Parathyroid adenoma (tissue), 2 donors: Measurements from ENCODE around the gene FBXO42.
"Not testable (repeated sequence)": the region's sequence is repeated elsewhere in the genome, so short reads cannot be mapped to it uniquely, and the experiment has no call there.

Source experiments
- H2AFZ ChIP-seq: fragments of 300-600 bp; sonication (generic); one replicate; pipeline ENCODE4 v1.7.0; 2017; ENCODE audit warnings: antibody characterized with exemption, mild to moderate bottlenecking
- H3K27ac ChIP-seq: fragments of 300-600 bp; sonication (generic); one replicate; pipeline ENCODE4 v1.7.0; 2017
- H3K27me3 ChIP-seq: fragments of 300-600 bp; sonication (generic); one replicate; pipeline ENCODE4 v1.7.0; 2017; ENCODE audit warnings: low read length; ENCODE audit not compliant: control insufficient read depth, insufficient read depth
- H3K36me3 ChIP-seq: fragments of 300-600 bp; sonication (generic); one replicate; pipeline ENCODE4 v1.7.0; 2017; ENCODE audit warnings: low read length; ENCODE audit not compliant: control insufficient read depth, insufficient read depth
- H3K4me1 ChIP-seq: fragments of 300-600 bp; sonication (generic); one replicate; pipeline ENCODE4 v1.7.0; 2017; ENCODE audit warnings: control low read depth
- H3K4me2 ChIP-seq: fragments of 300-600 bp; sonication (generic); one replicate; pipeline ENCODE4 v1.7.0; 2017; ENCODE audit warnings: low read length
- H3K4me3 ChIP-seq: fragments of 300-600 bp; sonication (generic); one replicate; pipeline ENCODE4 v1.7.0; 2017; ENCODE audit warnings: low read depth, low read length
- H3K79me2 ChIP-seq: fragments of 300-600 bp; sonication (generic); one replicate; pipeline ENCODE4 v1.7.0; 2017; ENCODE audit warnings: control low read depth
- H3K9ac ChIP-seq: fragments of 300-600 bp; sonication (generic); one replicate; pipeline ENCODE4 v1.7.0; 2017; ENCODE audit warnings: mild to moderate bottlenecking
- H3K9me3 ChIP-seq: fragments of 300-600 bp; sonication (generic); one replicate; pipeline ENCODE4 v1.7.0; 2017; ENCODE audit warnings: low read length; ENCODE audit not compliant: control insufficient read depth
- TF ChIP-seq, protein P1 (sequence below): fragments of 300-600 bp; sonication (generic); IDR thresholded peaks from one replicate; pipeline ENCODE4 v1.7.0; 2017; ENCODE audit warnings: antibody characterized with exemption, mild to moderate bottlenecking
- donor health status: primary hyperparathyroidism.

The FBXO42 gene

GRCh38 chr1:16226490-16227179 is 125.6 kb downstream of the FBXO42 start:
- no peaks in the 10 kb centered on the region for H3K27me3 ChIP-seq
- no peaks in the 10 kb centered on the region for H3K36me3 ChIP-seq
- H3K79me2 ChIP-seq = no peaks in the 10 kb centered on the region
- H3K4me2 ChIP-seq = peak overlapping the region; percentile 53
- TF ChIP-seq, protein P1, sequence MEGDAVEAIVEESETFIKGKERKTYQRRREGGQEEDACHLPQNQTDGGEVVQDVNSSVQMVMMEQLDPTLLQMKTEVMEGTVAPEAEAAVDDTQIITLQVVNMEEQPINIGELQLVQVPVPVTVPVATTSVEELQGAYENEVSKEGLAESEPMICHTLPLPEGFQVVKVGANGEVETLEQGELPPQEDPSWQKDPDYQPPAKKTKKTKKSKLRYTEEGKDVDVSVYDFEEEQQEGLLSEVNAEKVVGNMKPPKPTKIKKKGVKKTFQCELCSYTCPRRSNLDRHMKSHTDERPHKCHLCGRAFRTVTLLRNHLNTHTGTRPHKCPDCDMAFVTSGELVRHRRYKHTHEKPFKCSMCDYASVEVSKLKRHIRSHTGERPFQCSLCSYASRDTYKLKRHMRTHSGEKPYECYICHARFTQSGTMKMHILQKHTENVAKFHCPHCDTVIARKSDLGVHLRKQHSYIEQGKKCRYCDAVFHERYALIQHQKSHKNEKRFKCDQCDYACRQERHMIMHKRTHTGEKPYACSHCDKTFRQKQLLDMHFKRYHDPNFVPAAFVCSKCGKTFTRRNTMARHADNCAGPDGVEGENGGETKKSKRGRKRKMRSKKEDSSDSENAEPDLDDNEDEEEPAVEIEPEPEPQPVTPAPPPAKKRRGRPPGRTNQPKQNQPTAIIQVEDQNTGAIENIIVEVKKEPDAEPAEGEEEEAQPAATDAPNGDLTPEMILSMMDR = no peak
- peak overlapping the region; percentile 26 for H3K4me3 ChIP-seq
- no peak overlapping the region for H3K27ac ChIP-seq
- H3K4me1 ChIP-seq = no peaks in the 10 kb centered on the region
- H3K9me3 ChIP-seq = no peaks in the 10 kb centered on the region
- H2AFZ ChIP-seq = peak overlapping the region; percentile 79
- H3K9ac ChIP-seq = no peak overlapping the region

DNA sequence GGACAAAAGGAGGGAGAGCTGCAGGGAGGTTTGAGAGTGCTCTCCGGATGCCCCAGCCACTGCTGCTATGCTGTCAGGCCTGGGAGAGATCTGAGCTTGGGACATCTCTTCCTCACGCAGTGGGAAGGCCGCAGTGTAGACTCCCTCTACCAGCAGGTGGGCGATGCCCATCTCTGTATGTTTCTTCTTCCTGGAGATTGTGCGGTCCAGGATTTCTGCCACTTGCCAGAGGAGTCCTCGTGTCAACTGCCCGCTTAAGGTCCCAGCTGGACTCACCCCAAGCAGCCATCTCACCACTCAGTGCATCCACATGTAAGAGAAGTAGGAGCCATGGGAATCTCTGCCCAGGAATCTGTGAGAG is 126.2 kb downstream of the FBXO42 start:
- H3K9me3 ChIP-seq = no peaks in the 10 kb centered on the region
- TF ChIP-seq, protein P1 = no peak
- H3K79me2 ChIP-seq = no peaks in the 10 kb centered on the region
- no peak overlapping the region for H3K4me3 ChIP-seq
- H3K9ac ChIP-seq = no peak overlapping the region
- H3K4me2 ChIP-seq = peak overlapping the region; percentile 53
- H3K4me1 ChIP-seq = no peaks in the 10 kb centered on the region
- H3K27me3 ChIP-seq = no peaks in the 10 kb centered on the region
- H3K36me3 ChIP-seq = no peaks in the 10 kb centered on the region
- no peak overlapping the region for H3K27ac ChIP-seq
- peak overlapping the region; percentile 79 for H2AFZ ChIP-seq

DNA sequence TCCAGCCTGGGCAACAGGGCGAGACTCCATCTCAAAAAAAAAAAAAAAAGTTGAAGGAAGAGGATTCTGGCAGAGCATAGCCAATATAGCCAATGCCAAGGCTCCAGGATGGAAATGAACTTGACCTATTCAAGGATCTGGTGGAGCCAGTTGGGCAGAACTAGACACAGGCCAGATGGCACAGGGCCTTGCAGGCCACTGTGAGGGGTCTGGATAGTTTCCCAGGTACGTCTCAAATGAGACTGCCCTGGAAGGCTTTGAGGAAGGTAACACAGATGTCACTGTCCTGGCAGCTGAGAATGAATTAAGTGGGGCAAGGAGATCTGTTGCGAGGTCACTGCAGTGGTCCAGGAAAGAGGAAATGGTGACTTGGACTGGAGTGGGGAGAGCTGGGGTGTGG is 127.8 kb downstream of the FBXO42 start:
- Histone ChIP-seq H2AFZ (no peak overlapping the region), H3K4me3 (no peak overlapping the region), H3K4me2 (no peak overlapping the region), H3K9me3 (no peaks in the 10 kb centered on the region), H3K36me3 (no peaks in the 10 kb centered on the region), H3K27ac (no peak overlapping the region), H3K27me3 (no peaks in the 10 kb centered on the region), H3K4me1 (no peaks in the 10 kb centered on the region), H3K9ac (no peak overlapping the region), H3K79me2 (no peaks in the 10 kb centered on the region)
- TF ChIP-seq, protein P1 = no peak

GRCh38 chr1:16222716-16223115 is 129.6 kb downstream of the FBXO42 start:
- H3K27ac ChIP-seq, H3K27me3 ChIP-seq, H3K4me2 ChIP-seq, H2AFZ ChIP-seq, H3K36me3 ChIP-seq, H3K9me3 ChIP-seq, H3K4me3 ChIP-seq, H3K79me2 ChIP-seq, H3K4me1 ChIP-seq, H3K9ac ChIP-seq: not testable (repeated sequence)

DNA sequence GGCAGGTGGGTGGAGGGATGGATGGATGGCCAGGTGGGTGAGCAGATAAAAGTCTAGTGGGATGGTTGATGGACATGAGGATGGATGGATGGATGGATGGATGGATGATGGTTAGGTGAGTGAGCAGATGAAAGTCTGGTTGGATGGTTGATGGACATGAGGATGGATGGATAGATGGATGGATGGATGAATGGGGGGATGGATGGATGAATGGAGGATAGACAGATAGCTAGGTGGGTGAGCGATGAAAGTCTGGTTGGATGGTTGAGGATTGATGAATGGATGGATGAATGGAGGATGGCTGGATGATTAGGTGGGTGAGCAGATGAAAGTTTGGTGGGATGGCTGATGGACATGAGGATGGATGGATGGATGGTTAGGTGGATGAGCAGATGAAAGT is 130.8 kb downstream of the FBXO42 start:
- no peak overlapping the region for H3K9ac ChIP-seq
- H3K79me2 ChIP-seq = no peaks in the 10 kb centered on the region
- TF ChIP-seq, protein P1 = no peak
- H3K27me3 ChIP-seq = no peaks in the 10 kb centered on the region
- no peak overlapping the region for H3K4me3 ChIP-seq
- no peak overlapping the region for H2AFZ ChIP-seq
- no peaks in the 10 kb centered on the region for H3K4me1 ChIP-seq
- no peak overlapping the region for H3K27ac ChIP-seq
- no peak overlapping the region for H3K4me2 ChIP-seq
- H3K9me3 ChIP-seq = no peaks in the 10 kb centered on the region
- H3K36me3 ChIP-seq = no peaks in the 10 kb centered on the region
